MM.1S (cell line): ENCODE results near the gene CNGA3.
"Not testable (repeated sequence)": the region's sequence is repeated elsewhere in the genome, so short reads cannot be mapped to it uniquely, and the experiment has no call there.

ENCODE experiments used
- DNase-seq: peaks from one replicate; pipeline ENCODE4 v3.0.0-alpha.2; 2015
- H2AFZ ChIP-seq: fragments of 300-600 bp; sonication (generic); 2 replicates; pipeline ENCODE4 v1.6.0; 2016; ENCODE audit warnings: antibody characterized with exemption, low read length
- H3F3A ChIP-seq: fragments of 300-600 bp; sonication (generic); 2 replicates; pipeline ENCODE4 v1.6.1; 2016; ENCODE audit warnings: mild to moderate bottlenecking, antibody characterized with exemption, low read length, moderate library complexity, mixed read lengths; ENCODE audit not compliant: insufficient read depth
- H3K27ac ChIP-seq: fragments of 300-600 bp; sonication (generic); 2 replicates; pipeline ENCODE4 v1.5.1; 2016; ENCODE audit warnings: mild to moderate bottlenecking, low read length
- H3K27me3 ChIP-seq: fragments of 300-600 bp; sonication (generic); replicated peaks from 2 replicates; pipeline ENCODE4 v1.6.0; 2016; ENCODE audit warnings: low read length; ENCODE audit not compliant: insufficient read depth
- H3K36me3 ChIP-seq: fragments of 300-600 bp; sonication (generic); replicated peaks from 2 replicates; pipeline ENCODE4 v1.6.1; 2016; ENCODE audit warnings: mild to moderate bottlenecking, low read length, mixed read lengths; ENCODE audit not compliant: insufficient read depth
- H3K4me1 ChIP-seq: fragments of 300-600 bp; sonication (generic); 2 replicates; pipeline ENCODE4 v1.6.1; 2016; ENCODE audit warnings: low read length, mixed read lengths
- H3K4me2 ChIP-seq: fragments of 300-600 bp; sonication (generic); 2 replicates; pipeline ENCODE4 v1.6.0; 2016; ENCODE audit warnings: low read depth, low read length
- H3K4me3 ChIP-seq: fragments of 300-600 bp; sonication (generic); 2 replicates; pipeline ENCODE4 v1.5.1; 2016; ENCODE audit warnings: low read length, mixed read lengths
- H3K79me2 ChIP-seq: fragments of 300-600 bp; sonication (generic); 2 replicates; pipeline ENCODE4 v1.6.1; 2016; ENCODE audit warnings: mixed run types, low read length, mixed read lengths
- H3K9ac ChIP-seq: fragments of 300-600 bp; sonication (generic); 2 replicates; pipeline ENCODE4 v1.6.1; 2016; ENCODE audit warnings: low read length, mixed read lengths
- H3K9me2 ChIP-seq: fragments of 300-600 bp; sonication (generic); replicated peaks from 2 replicates; pipeline ENCODE4 v1.6.1; 2016; ENCODE audit warnings: mild to moderate bottlenecking, low read length, mixed read lengths; ENCODE audit not compliant: insufficient read depth
- H3K9me3 ChIP-seq: fragments of 300-600 bp; sonication (generic); replicated peaks from 2 replicates; pipeline ENCODE4 v1.6.1; 2016; ENCODE audit warnings: mild to moderate bottlenecking, low read length, mixed read lengths; ENCODE audit not compliant: insufficient read depth
- H4K20me1 ChIP-seq: fragments of 300-600 bp; sonication (generic); 2 replicates; pipeline ENCODE4 v1.6.1; 2016; ENCODE audit warnings: mild to moderate bottlenecking, low read length, moderate library complexity, mixed read lengths; ENCODE audit not compliant: insufficient read depth
- EZH2 ChIP-seq: fragments of 300-600 bp; sonication (generic); optimal IDR thresholded peaks from 2 replicates; pipeline ENCODE3; 2017; ENCODE audit warnings: low read depth, mild to moderate bottlenecking, antibody characterized with exemption, low read length, mixed read lengths
- EZH2phosphoT487 ChIP-seq: fragments of 300-600 bp; sonication (generic); IDR thresholded peaks from 2 replicates; pipeline ENCODE4 v1.6.1; 2018; ENCODE audit warnings: antibody characterized with exemption, low read length
- TF ChIP-seq, protein P1 (sequence below): fragments of 300-600 bp; sonication (generic); IDR thresholded peaks from 2 replicates; pipeline ENCODE4 v1.5.1; 2016; ENCODE audit warnings: antibody characterized with exemption, low read length, mixed read lengths

Gene CNGA3

DNA sequence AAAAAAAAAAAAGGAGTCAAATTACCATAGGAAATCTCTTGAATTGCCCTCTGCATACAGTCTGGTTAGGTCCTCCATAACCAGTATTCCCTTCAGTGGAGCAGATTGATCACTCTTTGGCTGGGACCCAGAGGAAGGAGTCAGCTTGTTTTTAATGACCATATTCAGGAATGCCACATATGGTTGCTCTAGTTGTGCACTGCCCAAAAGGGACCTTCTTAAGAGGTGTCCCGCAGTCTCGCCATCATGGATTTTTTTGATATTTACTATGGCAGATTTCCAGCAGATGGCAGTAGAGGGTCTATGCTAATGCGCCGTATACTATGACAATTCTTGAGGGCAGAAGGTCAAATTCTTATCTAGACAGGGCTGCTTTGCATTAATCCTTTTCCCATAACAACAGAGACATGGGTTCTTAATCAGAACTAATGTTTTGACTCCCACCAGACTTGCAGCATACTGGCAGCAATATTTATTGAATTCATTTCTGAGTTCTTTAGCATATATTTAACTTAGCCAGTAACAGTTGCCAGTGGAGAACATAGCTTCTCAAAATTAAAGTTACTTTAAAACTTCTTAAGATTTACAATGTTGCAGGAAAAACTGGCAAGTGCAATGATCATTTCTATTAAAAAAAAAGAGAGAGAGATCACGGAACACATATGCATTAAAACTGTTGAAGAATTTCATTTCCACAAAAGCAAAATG lies 66.6 kb downstream of the CNGA3 start:
- no peaks in the 10 kb centered on the region for H3K36me3 ChIP-seq
- no peaks in the 10 kb centered on the region for H3K9me3 ChIP-seq
- H3K4me1 ChIP-seq = 0 out of 2 replicates have a peak, but pooled peaks cover 4% of the 10 kb centered on the region
- H4K20me1 ChIP-seq = no peaks in the 10 kb centered on the region
- no peak overlapping the region for H3K27ac ChIP-seq
- DNase-seq = peak; percentile 81
- peak overlapping the region; percentile 9; the same call in 1 of the 2 replicates for H3K4me2 ChIP-seq
- no peak overlapping the region for H3K9ac ChIP-seq
- no peak for TF ChIP-seq EZH2
- TF ChIP-seq EZH2phosphoT487 = no peak
- TF ChIP-seq, protein P1, sequence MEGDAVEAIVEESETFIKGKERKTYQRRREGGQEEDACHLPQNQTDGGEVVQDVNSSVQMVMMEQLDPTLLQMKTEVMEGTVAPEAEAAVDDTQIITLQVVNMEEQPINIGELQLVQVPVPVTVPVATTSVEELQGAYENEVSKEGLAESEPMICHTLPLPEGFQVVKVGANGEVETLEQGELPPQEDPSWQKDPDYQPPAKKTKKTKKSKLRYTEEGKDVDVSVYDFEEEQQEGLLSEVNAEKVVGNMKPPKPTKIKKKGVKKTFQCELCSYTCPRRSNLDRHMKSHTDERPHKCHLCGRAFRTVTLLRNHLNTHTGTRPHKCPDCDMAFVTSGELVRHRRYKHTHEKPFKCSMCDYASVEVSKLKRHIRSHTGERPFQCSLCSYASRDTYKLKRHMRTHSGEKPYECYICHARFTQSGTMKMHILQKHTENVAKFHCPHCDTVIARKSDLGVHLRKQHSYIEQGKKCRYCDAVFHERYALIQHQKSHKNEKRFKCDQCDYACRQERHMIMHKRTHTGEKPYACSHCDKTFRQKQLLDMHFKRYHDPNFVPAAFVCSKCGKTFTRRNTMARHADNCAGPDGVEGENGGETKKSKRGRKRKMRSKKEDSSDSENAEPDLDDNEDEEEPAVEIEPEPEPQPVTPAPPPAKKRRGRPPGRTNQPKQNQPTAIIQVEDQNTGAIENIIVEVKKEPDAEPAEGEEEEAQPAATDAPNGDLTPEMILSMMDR = peak; percentile 78
- no peaks in the 10 kb centered on the region for H3F3A ChIP-seq
- no peak overlapping the region for H3K4me3 ChIP-seq
- peak overlapping the region; percentile 57 for H2AFZ ChIP-seq
- 0 out of 2 replicates have a peak, but pooled peaks cover 3% of the 10 kb centered on the region for H3K79me2 ChIP-seq
- H3K27me3 ChIP-seq = no peaks in the 10 kb centered on the region
- H3K9me2 ChIP-seq = no peaks in the 10 kb centered on the region

DNA sequence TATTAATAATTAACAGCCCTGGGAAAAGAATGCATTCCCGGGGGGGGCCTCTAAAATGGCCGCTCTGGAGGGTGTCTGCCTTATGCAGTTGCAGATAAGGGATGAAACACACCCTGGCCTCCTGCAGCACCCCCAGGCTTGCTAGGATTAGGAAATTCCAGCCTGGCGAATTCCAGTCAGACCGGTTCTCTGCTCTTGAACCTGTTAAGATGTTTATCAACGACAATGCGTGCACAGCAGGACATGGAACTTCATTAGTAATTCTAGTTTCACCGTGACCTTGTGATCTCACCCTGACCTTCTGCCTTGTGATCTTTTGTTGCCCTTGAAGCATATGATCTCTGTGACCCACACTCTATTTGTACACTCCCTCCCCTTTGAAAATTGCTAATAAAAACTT lies 68.0 kb downstream of the CNGA3 start:
- H3K36me3 ChIP-seq, DNase-seq: not testable (repeated sequence)

DNA sequence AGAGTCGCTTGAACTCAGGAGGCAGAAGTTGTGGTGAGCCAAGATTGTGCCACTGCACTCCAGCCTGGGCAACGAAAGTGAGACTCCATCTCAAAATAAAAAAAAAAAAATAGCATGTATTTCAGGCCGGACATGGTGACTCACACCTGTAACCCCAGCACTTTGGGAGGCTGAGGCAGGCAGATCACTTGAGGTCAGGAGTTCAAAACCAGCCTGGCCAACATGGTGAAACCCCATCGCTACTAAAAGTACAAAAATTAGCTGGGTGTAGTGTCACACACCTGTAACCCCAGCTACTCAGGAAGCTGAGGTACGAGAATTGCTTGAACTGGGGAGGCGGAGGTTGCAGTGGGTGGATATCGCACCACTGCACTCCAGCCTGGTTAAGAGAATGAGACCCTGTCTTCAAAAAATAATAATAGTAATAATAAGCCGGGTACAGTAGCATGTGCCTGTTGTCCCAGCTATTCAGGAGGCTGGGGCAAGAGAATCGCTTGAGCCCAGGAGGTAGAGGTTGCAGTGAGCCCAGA lies 69.5 kb downstream of the CNGA3 start:
- not testable (repeated sequence) for H4K20me1 ChIP-seq, H2AFZ ChIP-seq, H3K27me3 ChIP-seq, H3K4me2 ChIP-seq, H3K36me3 ChIP-seq, H3K9me2 ChIP-seq, H3K79me2 ChIP-seq, H3F3A ChIP-seq, H3K9me3 ChIP-seq, H3K27ac ChIP-seq, H3K4me3 ChIP-seq, H3K4me1 ChIP-seq, H3K9ac ChIP-seq, DNase-seq

More for the DNA sequence above, 68.0 kb downstream of the CNGA3 start:
- H3K27me3 ChIP-seq, H3K79me2 ChIP-seq, H3K27ac ChIP-seq, H2AFZ ChIP-seq, H3K9ac ChIP-seq, H3K4me3 ChIP-seq, H3K4me2 ChIP-seq, H3F3A ChIP-seq, H3K4me1 ChIP-seq, H3K9me3 ChIP-seq, H4K20me1 ChIP-seq, H3K9me2 ChIP-seq: not testable (repeated sequence)

DNA sequence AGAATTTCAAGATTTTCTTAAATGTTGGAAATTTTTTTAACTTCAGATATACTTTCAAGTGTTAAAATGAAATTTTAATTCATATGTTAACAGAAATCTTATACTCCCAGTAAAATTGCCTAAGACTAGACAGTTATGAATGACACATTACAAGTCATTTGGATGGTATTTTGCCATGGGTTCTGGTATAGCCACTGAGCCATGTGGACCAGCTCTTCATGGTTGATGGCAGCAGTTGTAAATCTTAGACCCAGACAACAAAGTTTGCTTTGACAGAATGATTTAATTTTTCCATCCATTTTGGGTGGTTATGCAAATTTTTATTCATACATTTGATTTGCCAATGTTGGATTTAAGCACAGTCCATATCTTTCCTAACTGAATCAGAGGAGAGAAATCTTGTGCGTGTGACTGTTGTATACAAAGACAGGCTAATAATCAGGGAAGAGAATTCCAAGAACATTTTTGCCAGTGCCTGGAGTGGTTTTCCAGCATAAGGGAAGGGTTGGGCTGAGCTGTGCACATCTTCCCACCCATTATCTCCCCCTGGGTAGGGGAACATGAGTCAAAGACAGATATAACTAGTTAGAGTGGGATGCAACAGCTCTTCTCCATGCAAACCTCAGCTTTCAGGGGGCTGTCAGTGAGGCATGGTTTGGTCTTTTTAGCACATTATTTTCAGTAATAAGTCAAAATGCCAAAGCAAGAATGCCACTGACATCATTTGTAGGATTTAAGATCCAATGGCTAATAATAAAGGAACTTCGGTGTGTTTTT lies 70.3 kb downstream of the CNGA3 start:
- no peak overlapping the region for H3K27ac ChIP-seq
- no peaks in the 10 kb centered on the region for H3K9me2 ChIP-seq
- 0 out of 2 replicates have a peak, but pooled peaks cover 3% of the 10 kb centered on the region for H3K79me2 ChIP-seq
- H4K20me1 ChIP-seq = no peaks in the 10 kb centered on the region
- H3K4me3 ChIP-seq = no peak overlapping the region
- 0 out of 2 replicates have a peak, but pooled peaks cover 4% of the 10 kb centered on the region for H3K4me1 ChIP-seq
- H3K36me3 ChIP-seq = no peaks in the 10 kb centered on the region
- H2AFZ ChIP-seq = no peak overlapping the region
- TF ChIP-seq, protein P1 = no peak
- TF ChIP-seq EZH2 = no peak
- no peak overlapping the region for H3K9ac ChIP-seq
- no peaks in the 10 kb centered on the region for H3K27me3 ChIP-seq
- no peak overlapping the region for H3K4me2 ChIP-seq
- no peak for DNase-seq
- H3F3A ChIP-seq = no peaks in the 10 kb centered on the region
- H3K9me3 ChIP-seq = no peaks in the 10 kb centered on the region
